Fibroblast of lung (primary cell): ENCODE data around the gene PRKCQ. TPM values are rescaled to one million over a fixed set of nuclear protein-coding genes. Genes with fewer than 3 reads are reported as not detected.
"Not testable (repeated sequence)": the region's sequence is repeated elsewhere in the genome, so short reads cannot be mapped to it uniquely, and the experiment has no call there.

Experiments
- DNase-seq, 2 donors: peaks; one replicate each; pipeline versions ENCODE4 v3.0.0 to v3.0.0-alpha.2; 2010; ENCODE audit warnings: low read depth in 2 of 2
- H2AFZ ChIP-seq: 2 replicates; pipeline ENCODE4 v1.5.1; 2012; ENCODE audit warnings: low read length, control low read depth, inconsistent platforms
- H3K27ac ChIP-seq: 2 replicates; pipeline ENCODE4 v1.5.1; 2011; ENCODE audit warnings: low read length, control low read depth; ENCODE audit not compliant: insufficient read depth
- H3K27me3 ChIP-seq: 2 replicates; pipeline ENCODE4 v1.5.1; 2011; ENCODE audit warnings: mild to moderate bottlenecking, low read length; ENCODE audit not compliant: control insufficient read depth, insufficient read depth
- H3K36me3 ChIP-seq: 2 replicates; pipeline ENCODE4 v1.5.1; 2011; ENCODE audit warnings: low read length; ENCODE audit not compliant: control insufficient read depth, insufficient read depth
- H3K4me1 ChIP-seq: 2 replicates; pipeline ENCODE4 v1.5.1; 2011; ENCODE audit warnings: low read length; ENCODE audit not compliant: control insufficient read depth, insufficient read depth; ENCODE audit errors: extremely low read depth
- H3K4me2 ChIP-seq: 2 replicates; pipeline ENCODE4 v1.5.1; 2011; ENCODE audit warnings: low read length, control low read depth; ENCODE audit not compliant: insufficient read depth; ENCODE audit errors: extremely low read depth
- H3K4me3 ChIP-seq, 4 experiments: fragments of 200-600 bp in 1 of 4; sonication (generic) in 1 of 4; replicated peaks in 1 of 4; 2 replicates each; pipeline ENCODE4 v1.5.1; 2011 to 2016; ENCODE audit warnings: low read length in 4 of 4, low read depth in 3 of 4, mild to moderate bottlenecking in 3 of 4, control low read depth in 2 of 4, inconsistent platforms in 1 of 4, mixed read lengths in 1 of 4; ENCODE audit not compliant: insufficient read depth in 1 of 4; ENCODE audit errors: control extremely low read depth in 1 of 4
- H3K79me2 ChIP-seq: 2 replicates; pipeline ENCODE4 v1.5.1; 2012; ENCODE audit warnings: mild to moderate bottlenecking, low read length, inconsistent platforms; ENCODE audit not compliant: control insufficient read depth, insufficient read depth
- H3K9ac ChIP-seq: 2 replicates; pipeline ENCODE4 v1.5.1; 2011; ENCODE audit warnings: mild to moderate bottlenecking, low read length, control low read depth; ENCODE audit not compliant: insufficient read depth
- H3K9me3 ChIP-seq: 2 replicates; pipeline ENCODE4 v1.5.1; 2012; ENCODE audit warnings: low read depth, low read length; ENCODE audit not compliant: control insufficient read depth, insufficient read depth
- H4K20me1 ChIP-seq: 2 replicates; pipeline ENCODE4 v1.5.1; 2011; ENCODE audit warnings: low read length; ENCODE audit not compliant: control insufficient read depth, insufficient read depth; ENCODE audit errors: extremely low read depth
- CTCF ChIP-seq, 2 donors: IDR thresholded peaks in 1 of 2; conservative IDR thresholded peaks in 1 of 2; 1 replicate in 1 of 2; 2 replicates in 1 of 2; pipeline ENCODE4 v1.5.1; 2011 to 2012; ENCODE audit warnings: low read length in 2 of 2, control low read depth in 1 of 2, inconsistent platforms in 1 of 2, low read depth in 1 of 2, mild to moderate bottlenecking in 1 of 2
- EZH2 ChIP-seq: IDR thresholded peaks from 2 replicates; pipeline ENCODE4 v1.5.1; 2012; ENCODE audit warnings: low read length, control low read depth, mild to moderate bottlenecking; ENCODE audit errors: missing control alignments
- polyA plus RNA-seq, 2 donors: library from polyadenylated mRNA; depleted of rRNA in 1 of 2; stranded (reverse) in 1 of 2; unstranded in 1 of 2; fragments of >200 nt; gene quantifications; 2 replicates each; pipeline ENCODE4 v1.2.1, GENCODE V29; 2011 to 2012; ENCODE audit warnings: missing spikeins in 1 of 2
- total RNA-seq: library from RNA; depleted of rRNA; stranded (reverse); fragments of >200 nt; gene quantifications from 2 replicates; pipeline ENCODE4 v1.2.1, GENCODE V29; 2014

The PRKCQ gene
- total and polyA plus RNA-seq, 2 donors (not counting 1 experiment from before 2014, with no cell fraction given), result under 0.01 to 0.01 TPM

- Histone ChIP-seq H4K20me1 (no peaks in the 10 kb centered on the region), H3K4me2 (peak overlapping the region; percentile 2), H3K36me3 (no peaks in the 10 kb centered on the region), H3K79me2 (no peaks in the 10 kb centered on the region), H3K9ac (no peak overlapping the region), H3K27me3 (no peaks in the 10 kb centered on the region), H3K9me3 (no peaks in the 10 kb centered on the region), H3K4me1 (peaks cover 8% of the 10 kb centered on the region), H3K4me3 (no peak overlapping the region), H2AFZ (no peak overlapping the region), H3K27ac (no peak overlapping the region)
- peak; percentile 34 to 81 for DNase-seq
- TF ChIP-seq EZH2 (no peak), CTCF (conservative IDR thresholded peaks at IDR 0.05 in 1 of 2, IDR thresholded peaks at IDR 0.05 in 1 of 2; ENCODE audit: low read depth in 1 of 2, low read length in 2 of 2) (no peak)
Measured at GRCh38 chr10:6382081-6382480, 198.0 kb downstream of the PRKCQ start.

- not testable (repeated sequence) for H4K20me1 ChIP-seq, H3K4me1 ChIP-seq, H3K4me2 ChIP-seq, H3K4me3 ChIP-seq, H3K9ac ChIP-seq, H3K79me2 ChIP-seq, H3K9me3 ChIP-seq, H3K27me3 ChIP-seq, DNase-seq, H2AFZ ChIP-seq, H3K27ac ChIP-seq, H3K36me3 ChIP-seq
Measured at GRCh38 chr10:6380478-6380877, 199.6 kb downstream of the PRKCQ start.

- no peak for TF ChIP-seq EZH2
- TF ChIP-seq CTCF (conservative IDR thresholded peaks at IDR 0.05 in 1 of 2, IDR thresholded peaks at IDR 0.05 in 1 of 2; ENCODE audit: low read depth in 1 of 2, low read length in 2 of 2), result no peak
- no peaks in the 10 kb centered on the region for H4K20me1 ChIP-seq
Measured at GRCh38 chr10:6379015-6379776, 200.9 kb downstream of the PRKCQ start.

More at GRCh38 chr10:6379015-6379776, 200.9 kb downstream of the PRKCQ start:
- DNase-seq, result no peak
- Histone ChIP-seq H3K4me1 (peaks cover 6% of the 10 kb centered on the region), H3K36me3 (no peaks in the 10 kb centered on the region), H3K27me3 (no peaks in the 10 kb centered on the region), H3K4me3 (no peak overlapping the region), H3K9ac (no peak overlapping the region), H3K4me2 (no peak overlapping the region), H3K27ac (no peak overlapping the region), H3K9me3 (no peaks in the 10 kb centered on the region), H3K79me2 (no peaks in the 10 kb centered on the region), H2AFZ (no peak overlapping the region)
